SK-N-SH treated with all-trans-retinoic acid at 6 μM for 48 hours (cell line): ENCODE data around the gene ANP32B.

Experiments used
- BACH2 ChIP-seq: fragments of 250-450 bp; sonication (Bioruptor Pico); IDR thresholded peaks from 2 replicates; pipeline ENCODE4 v1.9.0; 2021; ENCODE audit warnings: mild to moderate bottlenecking, borderline replicate concordance
- CREB5 ChIP-seq: fragments of 250-450 bp; sonication (Bioruptor Pico); IDR thresholded peaks from 2 replicates; pipeline ENCODE4 v1.5.1; 2020; ENCODE audit warnings: low read depth, mild to moderate bottlenecking, moderate library complexity
- CSDC2 ChIP-seq: fragments of 250-450 bp; sonication (Bioruptor Pico); IDR thresholded peaks from 2 replicates; pipeline ENCODE4 v1.5.0; 2020; ENCODE audit warnings: mild to moderate bottlenecking, moderate library complexity
- ISL1 ChIP-seq: fragments of 250-450 bp; sonication (Bioruptor Pico); IDR thresholded peaks from 2 replicates; pipeline ENCODE4 v2.1.2; 2022; ENCODE audit warnings: mild to moderate bottlenecking, moderate library complexity
- OSR1 ChIP-seq: fragments of 250-450 bp; sonication (Bioruptor Pico); IDR thresholded peaks from 2 replicates; pipeline ENCODE4 v1.8.0; 2022; ENCODE audit warnings: moderate library complexity, mild to moderate bottlenecking, inconsistent platforms
- PATZ1 ChIP-seq: fragments of 250-450 bp; sonication (Bioruptor Pico); IDR thresholded peaks from 2 replicates; pipeline ENCODE4 v1.8.0; 2020; ENCODE audit warnings: mild to moderate bottlenecking, moderate library complexity, borderline replicate concordance
- POU6F1 ChIP-seq: fragments of 250-450 bp; sonication (Bioruptor Pico); IDR thresholded peaks from 2 replicates; pipeline ENCODE4 v1.8.0; 2021; ENCODE audit warnings: low read depth, mild to moderate bottlenecking, moderate library complexity, borderline replicate concordance
- PPARA ChIP-seq: fragments of 250-450 bp; sonication (Bioruptor Pico); IDR thresholded peaks from 2 replicates; pipeline ENCODE4 v1.5.0; 2020; ENCODE audit warnings: mild to moderate bottlenecking, borderline replicate concordance
- RARB ChIP-seq: fragments of 250-450 bp; sonication (Bioruptor Pico); IDR thresholded peaks from 2 replicates; pipeline ENCODE4 v1.8.0; 2021; ENCODE audit warnings: mild to moderate bottlenecking, moderate library complexity
- TCF4 ChIP-seq: fragments of 250-450 bp; sonication (Bioruptor Pico); IDR thresholded peaks from 2 replicates; pipeline ENCODE4 v1.8.0; 2021; ENCODE audit warnings: mild to moderate bottlenecking, moderate library complexity, borderline replicate concordance
- TSHZ2 ChIP-seq: fragments of 250-450 bp; sonication (Bioruptor Pico); IDR thresholded peaks from 2 replicates; pipeline ENCODE4 v1.5.0; 2020; ENCODE audit warnings: mild to moderate bottlenecking, moderate library complexity
- ZC3H10 ChIP-seq: fragments of 250-450 bp; sonication (Bioruptor Pico); IDR thresholded peaks from 2 replicates; pipeline ENCODE4 v1.5.1; 2021; ENCODE audit warnings: mild to moderate bottlenecking, moderate library complexity
- ZFP3 ChIP-seq: fragments of 250-450 bp; sonication (Bioruptor Pico); IDR thresholded peaks from 2 replicates; pipeline ENCODE4 v1.5.0; 2020; ENCODE audit warnings: mild to moderate bottlenecking, moderate library complexity
- ZNF70 ChIP-seq: fragments of 450-650 bp; formaldehyde crosslinking; IDR thresholded peaks from 2 replicates; pipeline ENCODE4 v1.5.0; 2020; ENCODE audit warnings: mild to moderate bottlenecking, moderate library complexity

- no peak for TF ChIP-seq ISL1 (CRISPR knock-in tag)
- no peak for TF ChIP-seq PATZ1 (CRISPR knock-in tag)
- TF ChIP-seq ZC3H10 (CRISPR knock-in tag): no peak
- no peak for TF ChIP-seq TSHZ2 (CRISPR knock-in tag)
- no peak for TF ChIP-seq CREB5
- TF ChIP-seq ZNF70 (CRISPR knock-in tag): no peak
- no peak for TF ChIP-seq BACH2 (CRISPR knock-in tag)
- no peak for TF ChIP-seq ZFP3
- no peak for TF ChIP-seq POU6F1 (CRISPR knock-in tag)
- no peak for TF ChIP-seq OSR1 (CRISPR knock-in tag)
- TF ChIP-seq CSDC2 (CRISPR knock-in tag): no peak
- no peak for TF ChIP-seq PPARA (CRISPR knock-in tag)
- TF ChIP-seq TCF4: no peak
- TF ChIP-seq RARB (CRISPR knock-in tag): no peak
Observed at GRCh38 chr9:97991818-97992217, 8.7 kb downstream of the ANP32B start.
